Neural progenitor cell (in vitro differentiated cells): ENCODE data around the gene BEGAIN. TPM values are rescaled to one million over a fixed set of nuclear protein-coding genes. Genes with fewer than 3 reads are reported as not detected.

ENCODE experiments used
- DNase-seq: peaks from one replicate; pipeline ENCODE4 v3.0.0-alpha.2; 2016; ENCODE audit warnings: low spot score
- H2AFZ ChIP-seq: fragments of 200-600 bp; sonication (generic); replicated peaks from 2 replicates; pipeline ENCODE4 v1.6.1; 2016; ENCODE audit warnings: antibody characterized with exemption
- H3F3A ChIP-seq: fragments of 200-600 bp; sonication (generic); 2 replicates; pipeline ENCODE4 v1.6.1; 2016; ENCODE audit warnings: antibody characterized with exemption, low read depth
- H3K27ac ChIP-seq: fragments of 200-600 bp; sonication (generic); 2 replicates; pipeline ENCODE4 v1.5.1; 2016; ENCODE audit warnings: mild to moderate bottlenecking
- H3K27me3 ChIP-seq: fragments of 200-600 bp; sonication (generic); 2 replicates; pipeline ENCODE4 v1.6.1; 2016; ENCODE audit warnings: mild to moderate bottlenecking, moderate library complexity
- H3K36me3 ChIP-seq: fragments of 200-600 bp; sonication (generic); 2 replicates; pipeline ENCODE4 v1.5.1; 2016
- H3K4me1 ChIP-seq: fragments of 200-600 bp; sonication (generic); 2 replicates; pipeline ENCODE4 v1.6.1; 2016; ENCODE audit warnings: mixed run types
- H3K4me2 ChIP-seq: fragments of 200-600 bp; sonication (generic); 2 replicates; pipeline ENCODE4 v1.6.1; 2016
- H3K4me3 ChIP-seq: fragments of 200-600 bp; sonication (generic); 2 replicates; pipeline ENCODE4 v1.5.1; 2016
- H3K79me2 ChIP-seq: fragments of 200-600 bp; sonication (generic); 2 replicates; pipeline ENCODE4 v1.6.1; 2016; ENCODE audit warnings: low read depth
- H3K9ac ChIP-seq: fragments of 200-600 bp; sonication (generic); 2 replicates; pipeline ENCODE4 v1.6.1; 2016
- H3K9me3 ChIP-seq: fragments of 200-600 bp; sonication (generic); 2 replicates; pipeline ENCODE4 v1.5.1; 2016; ENCODE audit warnings: low read depth
- H4K20me1 ChIP-seq: fragments of 200-600 bp; sonication (generic); 2 replicates; pipeline ENCODE4 v1.6.1; 2016; ENCODE audit warnings: low read depth
- H3K27ac Mint-ChIP-seq: 3 replicates; pipeline ENCODE4 v1.8.0; 2021; ENCODE audit warnings: mixed read lengths
- H3K27me3 Mint-ChIP-seq: 2 replicates; pipeline ENCODE4 v1.8.0; 2022; ENCODE audit warnings: low read depth, mild to moderate bottlenecking, inconsistent platforms, moderate library complexity, mixed read lengths; ENCODE audit not compliant: insufficient read depth
- H3K36me3 Mint-ChIP-seq: 3 replicates; pipeline ENCODE4 v1.8.0; 2021; ENCODE audit warnings: mixed read lengths
- H3K4me1 Mint-ChIP-seq: 3 replicates; pipeline ENCODE4 v1.8.0; 2021; ENCODE audit warnings: mixed read lengths
- H3K4me3 Mint-ChIP-seq: 3 replicates; pipeline ENCODE4 v1.8.0; 2021; ENCODE audit warnings: mild to moderate bottlenecking, moderate library complexity, mixed read lengths
- H3K9me3 Mint-ChIP-seq: 3 replicates; pipeline ENCODE4 v1.8.0; 2020; ENCODE audit warnings: mixed read lengths
- CTCF ChIP-seq: fragments of 200-600 bp; sonication (generic); IDR thresholded peaks from 2 replicates; pipeline ENCODE4 v1.5.1; 2017; ENCODE audit warnings: antibody characterized with exemption, mild to moderate bottlenecking
- EZH2 ChIP-seq: fragments of 200-600 bp; sonication (generic); IDR thresholded peaks from 2 replicates; pipeline ENCODE4 v1.6.1; 2017; ENCODE audit warnings: antibody characterized with exemption, mild to moderate bottlenecking, moderate library complexity
- EZH2phosphoT487 ChIP-seq: fragments of 200-600 bp; sonication (generic); IDR thresholded peaks from 2 replicates; pipeline ENCODE4 v1.6.1; 2017; ENCODE audit warnings: antibody characterized with exemption
- total RNA-seq: library from RNA; depleted of rRNA; stranded (reverse); fragments of >200 nt; gene quantifications from 2 replicates; pipeline ENCODE4 v1.2.3, GENCODE V29; 2015; ENCODE audit warnings: low replicate concordance

BEGAIN gene
- total RNA-seq, 1 donor from 2014 or later = 4.0 TPM

GRCh38 chr14:100611811-100612480 lies 24.7 kb upstream of the BEGAIN start:
- DNase-seq = no peak
- H3K27ac Mint-ChIP-seq = no peak overlapping the region
- Histone ChIP-seq H3K27me3 (peaks cover under 1% of the 10 kb centered on the region), H4K20me1 (no peaks in the 10 kb centered on the region), H3K36me3 (no peaks in the 10 kb centered on the region), H3K9me3 (no peaks in the 10 kb centered on the region), H3K27ac (no peak overlapping the region), H3K4me2 (no peak overlapping the region), H3K4me1 (no peaks in the 10 kb centered on the region), H3K79me2 (no peaks in the 10 kb centered on the region), H3K4me3 (no peak overlapping the region), H2AFZ (no peak overlapping the region), H3K9ac (no peak overlapping the region), H3F3A (no peaks in the 10 kb centered on the region)
- H3K4me3 Mint-ChIP-seq = no peak overlapping the region
- no peaks in the 10 kb centered on the region for H3K36me3 Mint-ChIP-seq
- H3K9me3 Mint-ChIP-seq = no peaks in the 10 kb centered on the region
- H3K4me1 Mint-ChIP-seq = peaks cover 1% of the 10 kb centered on the region
- TF ChIP-seq EZH2 (no peak), CTCF (no peak), EZH2phosphoT487 (no peak)
- H3K27me3 Mint-ChIP-seq = peaks cover 4% of the 10 kb centered on the region

DNA sequence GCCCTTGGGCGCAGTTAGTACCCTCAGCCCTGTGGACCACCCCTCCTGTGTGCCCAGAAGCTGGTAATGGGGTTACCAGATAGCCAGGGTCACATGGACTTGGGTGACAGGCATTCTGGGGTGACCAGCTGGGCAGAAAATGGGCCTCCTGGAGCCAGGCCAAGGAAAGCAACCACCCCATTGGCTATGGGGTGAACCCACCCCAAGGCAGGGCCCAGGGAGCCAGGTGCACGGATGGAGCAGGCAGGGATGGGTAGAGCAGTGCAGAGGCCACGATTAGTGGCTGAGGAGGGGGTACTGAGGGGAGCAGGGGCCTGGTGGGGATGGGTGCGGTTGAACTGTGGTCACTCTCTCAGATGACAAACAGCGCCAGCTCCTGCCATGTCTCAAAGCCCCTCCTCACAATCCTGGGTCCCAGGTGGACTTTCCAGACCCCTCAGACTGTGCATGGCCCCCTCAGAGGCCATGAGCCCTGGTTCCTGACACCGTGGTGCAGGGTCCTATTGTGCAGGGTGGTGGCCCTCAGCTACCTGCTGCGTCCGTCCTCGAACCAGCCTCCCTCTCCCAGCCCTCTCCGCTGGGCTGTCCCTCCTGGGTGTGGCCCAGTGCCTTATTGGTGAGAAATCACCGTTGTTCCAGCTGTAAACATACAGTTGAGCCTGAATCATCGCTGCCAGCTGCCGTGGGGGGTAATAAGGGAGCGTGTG lies 23.4 kb upstream of the BEGAIN start:
- Histone ChIP-seq H3K9me3 (no peaks in the 10 kb centered on the region), H4K20me1 (no peaks in the 10 kb centered on the region), H3K36me3 (no peaks in the 10 kb centered on the region), H3K27me3 (no peaks in the 10 kb centered on the region), H3F3A (no peaks in the 10 kb centered on the region), H3K9ac (no peak overlapping the region), H3K27ac (no peak overlapping the region), H2AFZ (no peak overlapping the region), H3K4me2 (no peak overlapping the region), H3K4me3 (no peak overlapping the region), H3K79me2 (no peaks in the 10 kb centered on the region), H3K4me1 (peaks cover 6% of the 10 kb centered on the region)
- TF ChIP-seq EZH2phosphoT487 = no peak
- TF ChIP-seq CTCF = no peak
- TF ChIP-seq EZH2 = no peak
- Mint-ChIP-seq H3K27ac (no peak overlapping the region), H3K9me3 (no peaks in the 10 kb centered on the region), H3K4me3 (no peak overlapping the region), H3K4me1 (peaks cover 12% of the 10 kb centered on the region), H3K36me3 (no peaks in the 10 kb centered on the region), H3K27me3 (peaks cover 16% of the 10 kb centered on the region)
- DNase-seq = no peak

GRCh38 chr14:100609941-100610391 lies 22.7 kb upstream of the BEGAIN start:
- Histone ChIP-seq H3K4me2 (no peak overlapping the region), H2AFZ (no peak overlapping the region), H3K4me1 (peaks cover 11% of the 10 kb centered on the region), H3F3A (no peaks in the 10 kb centered on the region), H3K9ac (no peak overlapping the region), H3K9me3 (no peaks in the 10 kb centered on the region), H3K36me3 (no peaks in the 10 kb centered on the region), H3K4me3 (no peak overlapping the region), H3K27ac (no peak overlapping the region), H3K79me2 (no peaks in the 10 kb centered on the region), H3K27me3 (no peaks in the 10 kb centered on the region), H4K20me1 (no peaks in the 10 kb centered on the region)
- Mint-ChIP-seq H3K36me3 (no peaks in the 10 kb centered on the region), H3K4me1 (peaks cover 13% of the 10 kb centered on the region), H3K9me3 (no peaks in the 10 kb centered on the region), H3K4me3 (no peak overlapping the region), H3K27me3 (peaks cover 16% of the 10 kb centered on the region), H3K27ac (no peak overlapping the region)
- no peak for DNase-seq
- TF ChIP-seq EZH2 = no peak
- no peak for TF ChIP-seq CTCF
- no peak for TF ChIP-seq EZH2phosphoT487
